H1 (cell line): ENCODE results near the gene CRYBG1. TPM values are rescaled to one million over a fixed set of nuclear protein-coding genes. Genes with fewer than 3 reads are reported as not detected.

Source experiments
- CTCF ChIA-PET: fragments of 300-600 bp; sonication (Branson Sonifier 250); formaldehyde crosslinking; loops from one replicate; lab custom pipeline; 2021; ENCODE audit not compliant: partially characterized antibody; lab: Charles Lee
- POLR2A ChIA-PET: fragments of 300-600 bp; sonication (Branson Sonifier 250); formaldehyde crosslinking; loops from one replicate; lab custom pipeline; 2021; ENCODE audit warnings: inconsistent platforms; ENCODE audit not compliant: partially characterized antibody; lab: Charles Lee
- DNase-seq, 2 experiments: peaks; one replicate each; pipeline versions ENCODE4 v3.0.0 to v3.0.0-alpha.2; 2010 to 2022; ENCODE audit warnings: low spot score in 2 of 2, low read depth in 1 of 2, mixed read lengths in 1 of 2
- FAIRE-seq: peaks from 2 replicates; lab custom pipeline; 2011; peaks lifted over from hg19 to GRCh38; lab: Jason Lieb, UNC
- H2AFZ ChIP-seq: 2 replicates; pipeline ENCODE4 v1.8.1; 2012; ENCODE audit warnings: low read length, inconsistent platforms
- H2AK5ac ChIP-seq: 2 replicates; pipeline ENCODE4 v1.6.1; 2013; ENCODE audit warnings: low read depth, low read length
- H2BK120ac ChIP-seq: replicated peaks from 2 replicates; pipeline ENCODE3; 2013; ENCODE audit warnings: low read depth, low read length, inconsistent platforms
- H2BK12ac ChIP-seq: 2 replicates; pipeline ENCODE4 v1.6.1; 2013; ENCODE audit warnings: low read depth, low read length
- H2BK15ac ChIP-seq: 2 replicates; pipeline ENCODE4 v1.6.1; 2013; ENCODE audit warnings: low read length
- H2BK20ac ChIP-seq: 2 replicates; pipeline ENCODE4 v1.6.1; 2013; ENCODE audit warnings: low read length
- H2BK5ac ChIP-seq: 2 replicates; pipeline ENCODE4 v1.6.1; 2013; ENCODE audit warnings: low read depth, low read length
- H3K14ac ChIP-seq: 2 replicates; pipeline ENCODE4 v1.6.1; 2013; ENCODE audit warnings: inconsistent platforms; ENCODE audit not compliant: insufficient read length
- H3K18ac ChIP-seq: 2 replicates; pipeline ENCODE4 v1.6.1; 2013; ENCODE audit warnings: low read length; ENCODE audit errors: extremely low read depth
- H3K23ac ChIP-seq: 2 replicates; pipeline ENCODE4 v1.6.1; 2013; ENCODE audit warnings: inconsistent platforms; ENCODE audit not compliant: insufficient read length
- H3K23me2 ChIP-seq: 2 replicates; pipeline ENCODE4 v1.6.1; 2013; ENCODE audit warnings: low read depth, low read length
- H3K27ac ChIP-seq: 2 replicates; pipeline ENCODE4 v1.6.1; 2011; ENCODE audit warnings: low read depth, low read length, inconsistent platforms
- H3K27me3 ChIP-seq, 4 experiments: replicated peaks in 1 of 4; 1 replicate in 1 of 4; 2 replicates in 3 of 4; pipeline versions ENCODE4 v1.6.1 to v1.8.1; 2011 to 2013; ENCODE audit warnings: low read length in 3 of 4, mild to moderate bottlenecking in 3 of 4, inconsistent platforms in 2 of 4, mixed read lengths in 2 of 4, moderate library complexity in 1 of 4; ENCODE audit not compliant: control insufficient read depth in 3 of 4, insufficient read depth in 3 of 4; ENCODE audit errors: extremely low read depth in 1 of 4
- H3K36me3 ChIP-seq, 4 experiments: 2 replicates each; pipeline versions ENCODE4 v1.6.1 to v1.8.1; 2011 to 2013; ENCODE audit warnings: mild to moderate bottlenecking in 4 of 4, low read length in 3 of 4, moderate library complexity in 2 of 4, control low read depth in 1 of 4, inconsistent platforms in 1 of 4; ENCODE audit not compliant: insufficient read depth in 4 of 4, control insufficient read depth in 2 of 4
- H3K4ac ChIP-seq: replicated peaks from 2 replicates; pipeline ENCODE3; 2013; ENCODE audit warnings: low read length, low read depth, mixed read lengths, inconsistent platforms; ENCODE audit not compliant: insufficient read length
- H3K4me1 ChIP-seq, 4 experiments: replicated peaks in 1 of 4; 1 replicate in 1 of 4; 2 replicates in 3 of 4; pipeline versions ENCODE4 v1.6.1 to v1.8.1; 2011 to 2013; ENCODE audit warnings: low read length in 3 of 4, inconsistent platforms in 2 of 4, mixed read lengths in 1 of 4; ENCODE audit not compliant: insufficient read depth in 4 of 4, control insufficient read depth in 3 of 4
- H3K4me2 ChIP-seq, 2 experiments: 2 replicates each; pipeline versions ENCODE4 v1.6.1 to v1.8.1; 2011 to 2013; ENCODE audit warnings: low read depth in 2 of 2, low read length in 2 of 2, control low read depth in 1 of 2, inconsistent platforms in 1 of 2, mild to moderate bottlenecking in 1 of 2; ENCODE audit not compliant: insufficient read depth in 1 of 2
- H3K4me3 ChIP-seq, 4 experiments: fragments of 200-600, 300-600 bp in 1 of 4; sonication (generic), shearing (Covaris generic), sonication (Bioruptor Twin) in 1 of 4; 2 replicates each; pipeline versions ENCODE4 v1.5.1 to v1.8.1; 2011 to 2016; ENCODE audit warnings: low read length in 4 of 4, low read depth in 3 of 4, control low read depth in 2 of 4, inconsistent platforms in 2 of 4, mild to moderate bottlenecking in 2 of 4, mixed read lengths in 1 of 4, moderate library complexity in 1 of 4; ENCODE audit not compliant: insufficient read depth in 2 of 4; ENCODE audit errors: extremely low read depth in 1 of 4
- H3K56ac ChIP-seq: replicated peaks from 2 replicates; pipeline ENCODE3; 2013; ENCODE audit warnings: low read depth, mild to moderate bottlenecking, mixed read lengths, low read length, inconsistent platforms; ENCODE audit not compliant: insufficient read length
- H3K79me1 ChIP-seq: 2 replicates; pipeline ENCODE4 v1.6.1; 2013; ENCODE audit warnings: low read depth, low read length, control low read depth
- H3K79me2 ChIP-seq, 2 experiments: 2 replicates each; pipeline versions ENCODE4 v1.6.1 to v1.8.1; 2012 to 2013; ENCODE audit warnings: low read length in 2 of 2, mild to moderate bottlenecking in 2 of 2, inconsistent platforms in 1 of 2; ENCODE audit not compliant: insufficient read depth in 2 of 2, control insufficient read depth in 1 of 2
- H3K9ac ChIP-seq, 4 experiments: replicated peaks in 1 of 4; 1 replicate in 1 of 4; 2 replicates in 3 of 4; pipeline versions ENCODE4 v1.6.1 to v1.8.1; 2011 to 2013; ENCODE audit warnings: low read depth in 3 of 4, low read length in 3 of 4, control low read depth in 2 of 4, mild to moderate bottlenecking in 2 of 4, moderate library complexity in 2 of 4, inconsistent platforms in 1 of 4; ENCODE audit errors: extremely low read depth in 1 of 4
- H3K9me3 ChIP-seq, 2 experiments: 2 replicates each; pipeline versions ENCODE4 v1.6.1 to v1.8.1; 2012 to 2013; ENCODE audit warnings: mild to moderate bottlenecking in 2 of 2, moderate library complexity in 2 of 2, control low read depth in 1 of 2, inconsistent platforms in 1 of 2, low read depth in 1 of 2, low read length in 1 of 2, mixed read lengths in 1 of 2; ENCODE audit not compliant: insufficient read depth in 2 of 2
- H4K20me1 ChIP-seq, 2 experiments: replicated peaks in 1 of 2; 2 replicates each; pipeline versions ENCODE3 to v1.8.1; 2011 to 2013; ENCODE audit warnings: inconsistent platforms in 2 of 2, low read length in 2 of 2, mild to moderate bottlenecking in 1 of 2; ENCODE audit not compliant: insufficient read depth in 2 of 2, control insufficient read depth in 1 of 2
- H4K5ac ChIP-seq: 2 replicates; pipeline ENCODE4 v1.6.1; 2013; ENCODE audit warnings: low read length, low read depth, mixed read lengths, inconsistent platforms; ENCODE audit not compliant: insufficient read length
- H4K8ac ChIP-seq: 2 replicates; pipeline ENCODE4 v1.8.0; 2013; ENCODE audit warnings: mild to moderate bottlenecking, moderate library complexity, low read length, inconsistent platforms; ENCODE audit not compliant: insufficient read depth; ENCODE audit errors: extremely low read depth
- H4K91ac ChIP-seq: replicated peaks from 2 replicates; pipeline ENCODE3; 2013; ENCODE audit warnings: low read length, mixed read lengths, inconsistent platforms; ENCODE audit not compliant: insufficient read length
- CREB1 ChIP-seq: IDR thresholded peaks from 2 replicates; pipeline ENCODE4 v1.6.1; 2012; ENCODE audit warnings: inconsistent platforms
- GABPA ChIP-seq: IDR thresholded peaks from 2 replicates; pipeline ENCODE4 v1.6.1; 2011; ENCODE audit warnings: mild to moderate bottlenecking, low read length, moderate library complexity, borderline replicate concordance; ENCODE audit not compliant: insufficient read depth
- SIX5 ChIP-seq: IDR thresholded peaks from 2 replicates; pipeline ENCODE4 v1.6.1; 2011; ENCODE audit warnings: mild to moderate bottlenecking, low read depth, low read length
- TBP ChIP-seq: IDR thresholded peaks from 2 replicates; pipeline ENCODE4 v1.6.1; 2011; ENCODE audit warnings: low read depth, low read length, improper control_type of control experiment
- WGBS, 2 experiments: shearing (Covaris generic) in 1 of 2; methylation state at CpG; one replicate each; pipeline versions ENCODE4 v1.1.6 to v1.1.7; 2013 to 2015; ENCODE audit warnings: low lambda C conversion rate in 2 of 2, mixed read lengths in 2 of 2, inconsistent platforms in 1 of 2, low coverage in 1 of 2, missing lambda C conversion rate in 1 of 2; ENCODE audit not compliant: insufficient replicate concordance in 2 of 2, insufficient coverage in 1 of 2, insufficient read length in 1 of 2; ENCODE audit errors: extremely low coverage in 1 of 2, missing lambda C conversion rate in 1 of 2; 5-methylcytosine and 5-hydroxymethylcytosine counted together
- polyA plus RNA-seq, 7 experiments: library from polyadenylated mRNA; depleted of rRNA in 3 of 7; stranded (reverse) in 5 of 7; unstranded in 2 of 7; fragments of >200 nt in 5 of 7; fragments of 200-250 nt in 2 of 7; gene quantifications; 1 replicate in 5 of 7; 2 replicates in 1 of 7; 4 replicates in 1 of 7; pipeline versions ENCODE4 v1.2.1 to v1.2.3, GENCODE V29; 2011 to 2013; ENCODE audit warnings: missing spikeins in 2 of 7, mixed read lengths in 2 of 7
- total RNA-seq: library from RNA; stranded (reverse); fragmentation: NEBNext Ultra II Directional; extraction: Animal tissue kit (Norgen Biotek cat#: 25700); gene quantifications from 2 replicates; pipeline ENCODE4 v1.2.1, GENCODE V29; 2021
- TF ChIP-seq, protein P1 (sequence below), 3 experiments: IDR thresholded peaks; 1 replicate in 2 of 3; 2 replicates in 1 of 3; pipeline versions ENCODE4 v1.5.1 to v1.6.1; 2011; ENCODE audit warnings: low read length in 3 of 3, mild to moderate bottlenecking in 3 of 3, inconsistent platforms in 2 of 3, low read depth in 1 of 3, moderate library complexity in 1 of 3; ENCODE audit not compliant: insufficient read depth in 1 of 3; ENCODE audit errors: control extremely low read depth in 1 of 3
- TF ChIP-seq, protein P2 (sequence below): IDR thresholded peaks from 2 replicates; pipeline ENCODE4 v1.6.1; 2012; ENCODE audit warnings: inconsistent platforms

CRYBG1 gene
- total and polyA plus RNA-seq, 2 of the 8 experiments (the other 6 are each of a cell fraction or from before 2014, with no cell fraction given), result 2.2 to 11.6 TPM

DNA sequence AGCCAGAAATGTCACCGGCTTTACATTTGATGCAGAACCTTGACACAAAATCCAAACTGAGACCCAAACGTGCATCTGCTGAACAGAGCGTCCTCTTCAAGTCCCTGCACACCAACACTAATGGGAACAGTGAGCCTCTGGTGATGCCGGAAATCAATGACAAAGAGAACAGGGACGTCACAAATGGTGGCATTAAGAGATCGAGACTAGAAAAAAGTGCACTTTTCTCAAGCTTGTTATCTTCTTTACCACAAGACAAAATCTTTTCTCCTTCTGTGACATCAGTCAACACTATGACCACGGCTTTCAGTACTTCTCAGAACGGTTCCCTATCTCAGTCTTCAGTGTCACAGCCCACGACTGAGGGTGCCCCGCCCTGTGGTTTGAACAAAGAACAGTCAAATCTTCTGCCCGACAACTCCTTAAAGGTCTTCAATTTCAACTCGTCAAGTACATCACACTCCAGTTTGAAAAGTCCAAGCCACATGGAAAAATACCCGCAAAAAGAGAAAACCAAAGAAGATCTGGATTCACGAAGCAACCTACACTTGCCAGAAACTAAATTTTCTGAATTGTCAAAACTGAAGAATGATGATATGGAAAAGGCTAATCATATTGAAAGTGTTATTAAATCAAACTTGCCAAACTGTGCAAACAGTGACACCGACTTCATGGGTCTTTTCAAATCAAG lies 160.3 kb downstream of the CRYBG1 start:
- Histone ChIP-seq H2BK5ac (no peak overlapping the region), H3K4me1 (no peaks in the 10 kb centered on the region), H3K79me2 (no peaks in the 10 kb centered on the region), H3K23me2 (no peaks in the 10 kb centered on the region), H3K9ac (no peak overlapping the region), H3K4me2 (no peak overlapping the region), H2AK5ac (no peak overlapping the region), H4K20me1 (no peaks in the 10 kb centered on the region), H3K56ac (no peak overlapping the region), H3K14ac (no peak overlapping the region), H3K79me1 (no peaks in the 10 kb centered on the region), H4K91ac (no peak overlapping the region), H3K27me3 (no peaks in the 10 kb centered on the region), H2BK15ac (no peak overlapping the region), H3K23ac (no peak overlapping the region), H2AFZ (no peak overlapping the region), H3K4me3 (no peak overlapping the region), H4K8ac (no peak overlapping the region), H2BK20ac (no peak overlapping the region), H3K9me3 (no peaks in the 10 kb centered on the region), H2BK12ac (no peak overlapping the region), H3K27ac (no peak overlapping the region), H4K5ac (no peak overlapping the region), H3K4ac (no peak overlapping the region), H3K18ac (no peak overlapping the region), H3K36me3 (no peaks in the 10 kb centered on the region), H2BK120ac (no peak overlapping the region)
- DNase-seq, result no peak
- POLR2A ChIA-PET, result no interaction called here
- no peak for TF ChIP-seq SIX5
- no peak for TF ChIP-seq TBP
- TF ChIP-seq, protein P1, sequence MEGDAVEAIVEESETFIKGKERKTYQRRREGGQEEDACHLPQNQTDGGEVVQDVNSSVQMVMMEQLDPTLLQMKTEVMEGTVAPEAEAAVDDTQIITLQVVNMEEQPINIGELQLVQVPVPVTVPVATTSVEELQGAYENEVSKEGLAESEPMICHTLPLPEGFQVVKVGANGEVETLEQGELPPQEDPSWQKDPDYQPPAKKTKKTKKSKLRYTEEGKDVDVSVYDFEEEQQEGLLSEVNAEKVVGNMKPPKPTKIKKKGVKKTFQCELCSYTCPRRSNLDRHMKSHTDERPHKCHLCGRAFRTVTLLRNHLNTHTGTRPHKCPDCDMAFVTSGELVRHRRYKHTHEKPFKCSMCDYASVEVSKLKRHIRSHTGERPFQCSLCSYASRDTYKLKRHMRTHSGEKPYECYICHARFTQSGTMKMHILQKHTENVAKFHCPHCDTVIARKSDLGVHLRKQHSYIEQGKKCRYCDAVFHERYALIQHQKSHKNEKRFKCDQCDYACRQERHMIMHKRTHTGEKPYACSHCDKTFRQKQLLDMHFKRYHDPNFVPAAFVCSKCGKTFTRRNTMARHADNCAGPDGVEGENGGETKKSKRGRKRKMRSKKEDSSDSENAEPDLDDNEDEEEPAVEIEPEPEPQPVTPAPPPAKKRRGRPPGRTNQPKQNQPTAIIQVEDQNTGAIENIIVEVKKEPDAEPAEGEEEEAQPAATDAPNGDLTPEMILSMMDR (IDR thresholded peaks at IDR 0.05; ENCODE audit: control extremely low read depth in 1 of 3, insufficient read depth in 1 of 3, low read depth in 1 of 3, low read length in 3 of 3), result no peak
- TF ChIP-seq, protein P2, sequence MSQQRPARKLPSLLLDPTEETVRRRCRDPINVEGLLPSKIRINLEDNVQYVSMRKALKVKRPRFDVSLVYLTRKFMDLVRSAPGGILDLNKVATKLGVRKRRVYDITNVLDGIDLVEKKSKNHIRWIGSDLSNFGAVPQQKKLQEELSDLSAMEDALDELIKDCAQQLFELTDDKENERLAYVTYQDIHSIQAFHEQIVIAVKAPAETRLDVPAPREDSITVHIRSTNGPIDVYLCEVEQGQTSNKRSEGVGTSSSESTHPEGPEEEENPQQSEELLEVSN, result no peak
- no peak for TF ChIP-seq CREB1
- no peak for TF ChIP-seq GABPA
- CTCF ChIA-PET, result interaction anchor here (2.4 kb wide), 1 partner anchor 10 kb away, joined by 13 read pairs; no protein-coding TSS in a partner anchor
- no peak for FAIRE-seq
- 90% methylated on average over 15 of the region's 15 CpGs; no CpG with 5 or more reads in 1 of the 2 experiments for WGBS, 2 experiments
